Activated CD8-positive, alpha-beta memory T cell treated with anti-CD3 and anti-CD28 coated beads, Interleukin-2, amount 10 ng/mL, durations not matched to agents 7 days and 5 days (primary cell): Measurements from ENCODE around the gene MYOZ2. TPM values are rescaled to one million over a fixed set of nuclear protein-coding genes. Genes with fewer than 3 reads are reported as not detected.

ENCODE experiments used
- ATAC-seq: fragments of 150-1000 bp; cut with Tn5 transposase; one replicate; pipeline ENCODE4 v1.10.0; 2021; ENCODE audit warnings: moderate library complexity
- CTCF ChIA-PET: fragments of 350-600 bp; sonication (Branson Sonifier 250); formaldehyde crosslinking; loops from one replicate; lab custom pipeline; 2021; ENCODE audit warnings: antibody characterized with exemption; lab: Charles Lee
- DNase-seq: peaks from one replicate; pipeline ENCODE4 v3.0.0-alpha.2; 2020
- H3K27ac Mint-ChIP-seq: one replicate; pipeline ENCODE4 v1.8.0; 2021; ENCODE audit warnings: mild to moderate bottlenecking, mixed read lengths
- H3K27me3 Mint-ChIP-seq: one replicate; pipeline ENCODE4 v1.8.0; 2021; ENCODE audit warnings: mixed read lengths
- H3K36me3 Mint-ChIP-seq: one replicate; pipeline ENCODE4 v1.8.0; 2021; ENCODE audit warnings: mild to moderate bottlenecking, mixed read lengths
- H3K4me1 Mint-ChIP-seq: one replicate; pipeline ENCODE4 v1.8.0; 2021; ENCODE audit warnings: mixed read lengths
- H3K4me3 Mint-ChIP-seq: one replicate; pipeline ENCODE4 v1.8.0; 2021; ENCODE audit warnings: mild to moderate bottlenecking, moderate library complexity, mixed read lengths
- H3K9me3 Mint-ChIP-seq: one replicate; pipeline ENCODE4 v1.8.0; 2022; ENCODE audit warnings: low read depth, mixed read lengths
- total RNA-seq, 2 experiments: library from RNA; stranded (reverse); gene quantifications; one replicate each; pipeline ENCODE4 v1.2.3, GENCODE V29; 2021

The MYOZ2 gene
- total RNA-seq, 2 experiments from 2014 or later: not detected

DNA sequence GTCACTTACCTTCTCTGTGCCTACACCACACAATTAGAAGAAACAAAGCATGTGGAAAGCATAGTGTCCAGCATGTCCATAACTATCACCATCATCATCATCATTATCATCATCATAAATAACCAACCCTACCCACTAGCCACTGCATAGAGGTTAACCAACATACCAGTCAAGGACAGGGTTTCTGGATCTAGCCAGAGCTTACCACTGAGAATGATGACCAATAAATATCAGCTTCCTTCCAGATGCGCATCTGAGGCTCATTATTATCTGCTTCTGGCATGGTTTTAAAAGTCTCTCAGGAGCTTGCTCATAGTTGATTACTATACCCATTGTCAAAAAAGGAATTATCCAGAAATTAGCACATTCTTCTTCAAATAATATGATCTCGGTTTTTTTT, 25.5 kb upstream of the MYOZ2 start:
- no peaks in the 10 kb centered on the region for H3K9me3 Mint-ChIP-seq
- H3K27ac Mint-ChIP-seq: no peak overlapping the region
- H3K4me3 Mint-ChIP-seq: no peak overlapping the region
- no peaks in the 10 kb centered on the region for H3K36me3 Mint-ChIP-seq
- no peaks in the 10 kb centered on the region for H3K27me3 Mint-ChIP-seq
- peaks cover 5% of the 10 kb centered on the region for H3K4me1 Mint-ChIP-seq
- no peak for DNase-seq
- CTCF ChIA-PET: interaction anchor here (1.2 kb wide), 1 partner anchor 94 kb away, joined by 3 read pairs; no protein-coding TSS in a partner anchor
- ATAC-seq: no peak

DNA sequence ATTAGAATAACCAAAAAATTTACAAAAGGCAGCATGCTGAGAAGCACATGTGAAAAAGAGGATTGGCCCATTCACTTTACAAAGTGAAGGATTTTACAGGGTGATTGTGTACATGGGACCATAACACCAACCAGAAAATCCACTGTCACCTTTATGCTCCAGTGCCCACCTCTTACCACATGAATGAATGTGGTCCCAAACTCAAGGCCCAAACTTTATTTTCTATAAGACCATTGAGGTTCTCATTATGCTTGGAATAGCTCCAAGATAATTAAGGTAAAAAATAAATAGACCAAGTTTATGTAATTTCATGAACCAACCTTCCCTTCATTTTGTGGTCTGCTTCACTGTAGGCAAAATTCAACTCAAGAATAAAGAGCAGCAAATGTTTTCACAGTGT, 24.3 kb upstream of the MYOZ2 start:
- Mint-ChIP-seq H3K4me1 (peaks cover 5% of the 10 kb centered on the region), H3K9me3 (no peaks in the 10 kb centered on the region), H3K27ac (no peak overlapping the region), H3K36me3 (no peaks in the 10 kb centered on the region), H3K4me3 (no peak overlapping the region), H3K27me3 (peaks cover 2% of the 10 kb centered on the region)
- ATAC-seq: no peak
- no peak for DNase-seq
- CTCF ChIA-PET: no interaction called here

DNA sequence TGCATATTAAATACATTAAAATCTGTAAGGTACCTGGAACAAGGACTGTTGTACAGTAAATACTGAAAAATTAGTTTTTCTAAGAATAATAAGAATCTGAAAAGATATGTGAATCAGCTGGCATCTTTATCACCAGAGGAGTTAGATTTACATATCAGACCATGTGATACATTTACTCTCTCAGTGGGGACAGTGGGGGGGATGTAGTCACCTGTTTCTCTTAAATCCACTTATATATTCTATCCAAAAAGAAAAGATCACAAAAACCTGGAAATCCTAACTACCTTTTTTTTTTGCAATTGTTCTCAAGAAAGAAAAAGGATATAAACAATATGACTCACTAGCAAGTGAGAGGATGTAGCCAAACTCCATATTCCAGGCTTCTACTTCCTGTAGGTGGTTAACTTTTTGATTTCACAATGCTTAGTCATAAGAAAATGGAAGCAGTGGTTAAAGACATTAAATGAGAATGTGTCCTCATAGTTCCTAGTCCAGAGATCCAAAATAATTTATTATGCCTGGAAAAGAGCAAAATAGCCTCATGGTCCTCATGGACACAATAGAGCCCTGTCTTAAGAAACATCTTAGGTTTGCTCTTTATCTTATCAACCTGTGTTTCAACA, 22.5 kb upstream of the MYOZ2 start:
- Mint-ChIP-seq H3K9me3 (no peaks in the 10 kb centered on the region), H3K27ac (no peak overlapping the region), H3K4me1 (peaks cover 5% of the 10 kb centered on the region), H3K36me3 (no peaks in the 10 kb centered on the region), H3K27me3 (peaks cover 5% of the 10 kb centered on the region), H3K4me3 (no peak overlapping the region)
- ATAC-seq (no peak), DNase-seq (no peak)
- CTCF ChIA-PET: no interaction called here

DNA sequence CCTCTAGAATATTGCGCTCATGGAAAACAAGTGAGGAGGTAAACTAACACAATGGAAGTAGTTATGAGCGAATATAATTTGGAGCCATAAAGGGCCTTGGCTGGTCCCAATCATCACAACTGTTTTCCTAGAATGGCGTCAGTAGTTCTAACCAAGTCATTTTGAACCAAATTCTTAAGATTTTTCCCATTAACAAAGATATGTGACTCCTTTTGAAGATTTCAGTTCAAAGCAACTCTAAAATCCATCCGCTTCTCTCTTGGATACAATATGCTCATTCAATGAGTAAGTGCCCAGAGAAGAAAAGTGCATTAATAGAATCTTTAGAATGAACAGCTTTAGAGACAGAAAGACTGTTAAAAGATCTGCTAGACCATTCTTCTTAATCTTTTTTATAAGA, 19.6 kb upstream of the MYOZ2 start:
- Mint-ChIP-seq H3K27ac (no peak overlapping the region), H3K36me3 (no peaks in the 10 kb centered on the region), H3K4me1 (peaks cover 5% of the 10 kb centered on the region), H3K4me3 (no peak overlapping the region), H3K9me3 (no peaks in the 10 kb centered on the region), H3K27me3 (peaks cover 5% of the 10 kb centered on the region)
- no peak for ATAC-seq
- CTCF ChIA-PET: no interaction called here
- DNase-seq: no peak

DNA sequence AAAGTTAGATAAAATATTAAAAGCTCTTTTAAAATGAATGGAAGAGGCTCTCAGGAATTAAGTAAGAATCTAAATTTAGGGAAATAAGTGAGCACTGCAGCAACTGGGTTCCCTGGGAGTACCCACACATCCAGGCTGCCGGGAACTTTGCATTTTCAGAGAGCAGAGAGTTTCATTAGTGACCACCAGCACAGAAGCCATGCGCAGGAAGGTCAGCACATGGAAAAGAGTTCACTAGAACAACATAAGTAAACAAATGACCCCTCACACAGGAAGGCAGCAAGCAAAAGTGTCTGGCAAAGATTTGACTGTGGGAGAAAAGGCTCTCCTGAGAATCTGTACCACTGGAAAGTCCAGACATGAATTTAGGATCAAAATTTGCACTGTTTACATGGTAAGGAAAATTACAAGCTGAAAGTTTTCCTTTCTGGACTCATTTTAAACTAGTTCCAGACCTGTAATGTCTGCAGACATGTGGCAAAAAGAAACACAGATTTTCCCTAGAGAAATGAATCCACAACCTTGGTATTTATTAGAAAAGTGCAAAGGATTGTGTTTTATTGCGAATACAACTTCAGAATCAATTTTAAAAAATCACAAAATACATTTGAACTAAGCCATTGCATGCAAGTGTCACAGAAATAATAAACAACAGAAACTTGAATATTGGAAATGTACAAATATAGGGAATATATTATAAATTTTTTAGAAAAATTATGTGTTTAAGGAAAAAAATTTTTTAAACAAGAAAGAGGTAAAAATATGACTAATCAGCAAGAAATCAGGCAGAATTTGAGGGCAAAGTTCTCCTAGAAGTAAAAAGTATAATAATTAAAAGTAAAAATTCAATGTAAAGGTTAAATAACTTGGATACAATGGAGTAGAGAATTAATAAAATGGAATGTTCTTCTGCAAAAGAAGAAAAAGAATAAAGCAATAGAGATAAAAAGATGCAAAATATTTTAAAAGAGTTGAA, 18.4 kb upstream of the MYOZ2 start:
- no peaks in the 10 kb centered on the region for H3K9me3 Mint-ChIP-seq
- DNase-seq (no peak), ATAC-seq (no peak)
- peaks cover 5% of the 10 kb centered on the region for H3K4me1 Mint-ChIP-seq
- H3K27me3 Mint-ChIP-seq: peaks cover 5% of the 10 kb centered on the region
- H3K27ac Mint-ChIP-seq: no peak overlapping the region
- no peaks in the 10 kb centered on the region for H3K36me3 Mint-ChIP-seq
- no peak overlapping the region for H3K4me3 Mint-ChIP-seq
- CTCF ChIA-PET: interaction anchor here (1.5 kb wide), 1 partner anchor 9 kb away, joined by 3 read pairs; no protein-coding TSS in a partner anchor

DNA sequence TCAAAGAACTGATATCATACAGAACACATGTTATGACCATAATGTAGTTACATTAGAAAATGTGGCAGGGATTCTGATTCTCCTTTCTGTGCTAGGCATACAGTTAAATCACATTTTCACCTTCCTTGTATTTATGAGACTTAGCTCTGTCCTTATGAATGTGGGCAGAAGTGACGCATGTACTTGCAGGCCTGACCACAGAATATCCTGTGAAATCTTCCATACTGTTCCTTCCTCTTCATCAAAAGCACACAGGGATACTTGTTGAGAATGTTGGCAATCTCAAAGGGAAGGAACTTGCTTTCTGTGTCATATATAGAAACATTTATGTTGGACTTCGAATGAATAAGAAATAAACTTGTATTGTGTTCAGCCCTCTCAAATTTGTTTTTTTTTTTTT, 17.2 kb upstream of the MYOZ2 start:
- Mint-ChIP-seq H3K4me1 (peaks cover under 1% of the 10 kb centered on the region), H3K4me3 (no peak overlapping the region), H3K9me3 (no peaks in the 10 kb centered on the region), H3K27me3 (peaks cover 5% of the 10 kb centered on the region), H3K27ac (no peak overlapping the region), H3K36me3 (no peaks in the 10 kb centered on the region)
- ATAC-seq (no peak), DNase-seq (no peak)
- CTCF ChIA-PET: interaction anchor here (1.1 to 1.5 kb wide), 2 partner anchors 9 to 11 kb away, joined by 3 read pairs; no protein-coding TSS in a partner anchor

DNA sequence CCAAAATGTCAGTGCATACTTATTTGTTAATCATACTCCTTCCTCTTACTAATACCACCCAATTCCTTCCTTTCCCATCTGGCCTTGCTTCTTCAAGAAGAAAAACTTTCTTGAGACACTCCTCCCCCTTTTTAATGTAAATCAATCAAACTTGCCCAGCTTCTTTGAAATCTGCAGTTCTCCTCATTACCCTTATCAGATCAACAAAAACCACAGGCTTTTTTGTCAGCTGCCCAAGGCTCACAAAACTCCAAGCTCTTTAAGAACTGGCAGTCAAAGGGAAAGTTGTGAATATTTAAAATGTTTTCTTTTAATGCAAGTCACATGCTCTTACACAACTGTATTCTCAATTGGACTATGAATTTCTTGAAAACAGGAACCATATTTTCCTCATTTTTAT, 11.3 kb upstream of the MYOZ2 start:
- CTCF ChIA-PET: no interaction called here
- no peak for DNase-seq
- ATAC-seq: no peak
- Mint-ChIP-seq H3K9me3 (no peaks in the 10 kb centered on the region), H3K4me3 (no peak overlapping the region), H3K27ac (no peak overlapping the region), H3K4me1 (no peaks in the 10 kb centered on the region), H3K36me3 (no peaks in the 10 kb centered on the region), H3K27me3 (no peaks in the 10 kb centered on the region)

DNA sequence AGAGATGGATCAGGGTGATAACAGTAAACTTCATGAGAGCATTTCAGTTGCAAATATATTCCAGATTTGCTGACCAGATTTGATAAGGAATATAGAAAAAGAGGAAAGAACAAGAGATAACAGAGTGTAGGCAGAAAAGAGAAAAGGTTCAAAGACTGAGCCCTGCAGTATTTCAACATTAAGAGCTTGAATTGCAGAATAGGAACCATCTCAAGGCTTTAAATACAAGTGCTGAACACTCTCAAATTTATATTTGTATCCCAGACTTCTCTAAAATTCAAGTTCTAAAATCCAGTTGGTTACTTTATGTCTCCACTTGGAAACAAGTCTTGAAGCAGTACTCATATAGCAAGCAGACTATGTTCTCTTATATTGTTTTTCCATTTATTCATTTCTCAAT, 9.7 kb upstream of the MYOZ2 start:
- no peaks in the 10 kb centered on the region for H3K36me3 Mint-ChIP-seq
- H3K9me3 Mint-ChIP-seq: no peaks in the 10 kb centered on the region
- no peaks in the 10 kb centered on the region for H3K27me3 Mint-ChIP-seq
- DNase-seq: no peak
- no peak for ATAC-seq
- no peak overlapping the region for H3K4me3 Mint-ChIP-seq
- no peaks in the 10 kb centered on the region for H3K4me1 Mint-ChIP-seq
- no peak overlapping the region for H3K27ac Mint-ChIP-seq
- CTCF ChIA-PET: no interaction called here

DNA sequence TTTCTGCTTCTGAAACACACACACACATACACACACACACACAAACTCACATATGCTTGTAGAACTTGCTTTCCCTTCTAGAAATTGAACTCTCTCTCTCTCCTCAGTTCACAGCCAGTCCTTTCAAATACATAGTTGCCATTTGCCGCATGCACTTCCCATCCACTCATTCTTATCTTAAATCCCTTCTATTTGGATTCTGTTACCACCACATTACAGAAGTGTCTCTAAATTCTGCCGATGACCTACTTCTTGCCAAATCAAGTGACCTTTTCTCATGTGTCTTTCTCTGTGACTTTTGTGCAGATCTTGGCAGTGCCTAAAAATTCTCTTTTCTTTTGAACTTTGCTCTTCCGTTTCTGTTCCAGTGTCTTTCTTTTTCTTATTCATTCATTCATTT, 7.5 kb upstream of the MYOZ2 start:
- DNase-seq (no peak), ATAC-seq (no peak)
- Mint-ChIP-seq H3K27me3 (no peaks in the 10 kb centered on the region), H3K4me1 (no peaks in the 10 kb centered on the region), H3K36me3 (no peaks in the 10 kb centered on the region), H3K4me3 (no peak overlapping the region), H3K9me3 (no peaks in the 10 kb centered on the region), H3K27ac (no peak overlapping the region)
- CTCF ChIA-PET: no interaction called here

DNA sequence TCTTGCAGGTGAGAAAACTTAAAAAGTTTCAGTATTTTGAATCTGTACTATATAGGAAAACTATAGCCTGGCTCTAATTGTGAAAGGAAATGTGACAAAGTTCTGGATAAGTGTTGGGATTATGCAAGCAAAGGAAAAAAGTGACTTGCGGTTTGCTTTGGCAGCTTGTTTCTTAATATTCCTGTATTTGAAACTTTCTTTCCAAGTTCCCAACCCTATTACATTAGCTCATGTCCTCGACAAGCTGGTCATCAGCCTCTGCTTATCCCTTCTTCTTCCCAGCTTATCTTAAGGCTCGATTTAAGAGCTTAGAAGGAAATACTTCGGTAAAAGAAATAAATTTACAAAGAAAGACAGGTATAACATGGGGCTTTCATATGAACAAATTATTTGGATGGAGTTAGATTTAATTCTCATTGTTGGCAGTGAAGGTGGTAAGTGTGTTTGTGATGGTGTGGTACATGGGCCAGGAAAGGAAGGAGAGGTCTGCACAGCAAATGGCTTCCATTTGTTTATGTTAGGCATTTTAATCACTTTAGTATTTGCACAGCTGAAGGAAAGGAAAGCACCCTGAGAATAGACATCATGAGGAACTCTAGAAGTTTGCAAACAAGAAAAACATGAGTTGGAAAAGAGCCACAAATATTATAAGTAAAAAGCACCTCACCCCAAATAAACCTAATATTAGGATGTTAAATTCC, 5.1 kb upstream of the MYOZ2 start:
- DNase-seq: no peak
- no peak overlapping the region for H3K27ac Mint-ChIP-seq
- H3K36me3 Mint-ChIP-seq: no peaks in the 10 kb centered on the region
- CTCF ChIA-PET: no interaction called here
- no peaks in the 10 kb centered on the region for H3K4me1 Mint-ChIP-seq
- no peak for ATAC-seq
- no peaks in the 10 kb centered on the region for H3K9me3 Mint-ChIP-seq
- H3K4me3 Mint-ChIP-seq: no peak overlapping the region
- H3K27me3 Mint-ChIP-seq: no peaks in the 10 kb centered on the region

DNA sequence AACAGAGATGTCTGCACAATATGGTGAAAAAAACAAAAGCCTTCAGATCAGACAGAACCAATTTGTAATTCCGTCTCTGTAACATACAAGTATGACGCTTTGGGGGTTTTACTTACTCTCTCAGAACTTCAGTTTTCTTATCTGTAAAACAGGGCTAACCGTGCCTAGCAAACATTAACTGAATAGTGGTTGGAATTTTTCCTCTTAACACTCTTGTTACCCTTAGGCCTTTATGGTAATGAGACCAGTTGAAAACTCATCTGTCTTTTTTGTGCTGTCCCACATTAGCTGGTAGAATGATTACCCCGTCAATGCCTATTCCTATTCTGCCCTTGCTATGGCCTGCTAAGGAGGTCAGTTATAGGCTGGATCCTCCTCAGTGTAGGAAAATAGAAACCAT, 4.5 kb upstream of the MYOZ2 start:
- no peak for ATAC-seq

DNA sequence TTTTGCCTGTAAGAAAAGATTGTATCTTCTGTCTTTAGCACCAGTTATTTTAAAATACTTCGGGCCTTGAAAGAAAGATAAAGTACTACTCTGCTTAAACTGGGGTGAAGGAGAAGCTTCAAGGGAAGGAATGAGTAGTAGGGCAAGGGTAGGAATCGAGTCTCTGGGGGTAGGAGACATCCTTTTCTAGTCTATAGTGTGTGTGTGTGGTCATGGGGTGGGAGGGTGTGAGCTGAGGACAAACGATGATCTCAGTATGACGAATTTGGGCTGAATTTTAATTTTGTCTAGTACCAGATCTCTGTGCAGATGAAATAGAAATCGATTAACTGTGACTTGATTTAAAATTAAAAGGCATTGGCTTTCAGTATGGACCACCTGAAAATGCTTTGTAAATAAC, 3.3 kb upstream of the MYOZ2 start:
- H3K36me3 Mint-ChIP-seq: no peaks in the 10 kb centered on the region
- H3K27ac Mint-ChIP-seq: no peak overlapping the region
- H3K4me1 Mint-ChIP-seq: no peaks in the 10 kb centered on the region
- DNase-seq (no peak), ATAC-seq (no peak)
- CTCF ChIA-PET: no interaction called here
- no peaks in the 10 kb centered on the region for H3K27me3 Mint-ChIP-seq
- no peak overlapping the region for H3K4me3 Mint-ChIP-seq
- no peaks in the 10 kb centered on the region for H3K9me3 Mint-ChIP-seq

More for the DNA sequence above, 4.5 kb upstream of the MYOZ2 start:
- Mint-ChIP-seq H3K4me1 (no peaks in the 10 kb centered on the region), H3K4me3 (no peak overlapping the region), H3K9me3 (no peaks in the 10 kb centered on the region), H3K27ac (no peak overlapping the region), H3K36me3 (no peaks in the 10 kb centered on the region), H3K27me3 (no peaks in the 10 kb centered on the region)
- no peak for DNase-seq
- CTCF ChIA-PET: no interaction called here

DNA sequence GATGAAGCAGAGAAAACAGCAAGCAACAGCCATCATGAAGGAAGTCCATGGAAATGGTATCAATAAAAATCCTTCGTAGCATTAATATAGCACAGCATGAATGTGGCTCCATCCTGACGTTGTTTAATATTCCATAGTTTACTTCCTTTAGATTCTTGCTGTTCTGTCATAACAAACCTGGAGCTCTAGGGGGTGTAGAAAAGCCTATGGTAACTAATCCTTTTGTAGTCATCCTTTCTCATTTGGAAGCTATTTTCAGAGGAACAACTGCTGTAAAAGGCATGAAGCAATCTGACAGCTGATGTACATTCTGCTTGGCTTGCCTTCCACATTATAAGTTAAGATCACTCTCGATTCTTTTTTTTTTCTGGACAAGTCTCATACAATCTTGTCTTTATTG, 914 bp downstream of the MYOZ2 start:
- no peaks in the 10 kb centered on the region for H3K9me3 Mint-ChIP-seq
- ATAC-seq (no peak), DNase-seq (no peak)
- H3K36me3 Mint-ChIP-seq: no peaks in the 10 kb centered on the region
- no peak overlapping the region for H3K4me3 Mint-ChIP-seq
- peaks cover 13% of the 10 kb centered on the region for H3K4me1 Mint-ChIP-seq
- CTCF ChIA-PET: no interaction called here
- no peak overlapping the region for H3K27ac Mint-ChIP-seq
- no peaks in the 10 kb centered on the region for H3K27me3 Mint-ChIP-seq
